Measurements from ENCODE around the gene VGLL4.
A peak's percentile ranks its signal among the peaks of the same experiment; 100 is the strongest.

The VGLL4 gene

DNA sequence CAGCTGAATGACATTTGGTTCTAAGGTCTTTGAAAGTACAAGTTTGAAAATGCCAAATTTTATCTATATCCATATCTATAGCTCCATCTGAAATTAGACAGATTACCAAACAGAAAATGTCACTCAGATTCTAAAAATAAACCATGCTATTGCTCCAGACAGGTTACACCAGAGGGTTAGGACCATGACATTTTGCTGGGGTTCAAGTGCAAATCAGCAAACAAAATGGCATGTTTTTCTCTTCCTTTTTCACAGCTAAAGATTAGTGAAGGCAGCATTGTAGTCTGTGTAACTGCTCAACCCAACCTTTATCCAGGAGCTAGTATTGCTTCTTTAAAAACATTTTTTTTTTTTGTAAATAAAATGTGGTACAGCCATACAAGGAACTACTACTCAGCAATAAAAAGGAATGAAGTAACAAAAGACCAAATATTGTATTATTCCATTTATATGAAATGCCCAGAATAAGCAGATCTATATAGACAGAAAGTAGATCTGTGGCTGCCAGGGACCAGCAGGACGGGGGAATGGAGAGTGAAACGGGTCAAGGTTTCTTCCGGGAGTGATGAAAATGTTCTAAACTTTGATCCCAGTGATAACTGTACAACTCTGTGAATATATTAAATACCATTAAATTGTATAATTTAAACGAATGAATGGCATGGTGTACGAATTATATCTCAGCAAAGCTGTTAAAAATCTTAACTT is 18.2 kb downstream of the VGLL4 start:
- DNase-seq = no peak

DNA sequence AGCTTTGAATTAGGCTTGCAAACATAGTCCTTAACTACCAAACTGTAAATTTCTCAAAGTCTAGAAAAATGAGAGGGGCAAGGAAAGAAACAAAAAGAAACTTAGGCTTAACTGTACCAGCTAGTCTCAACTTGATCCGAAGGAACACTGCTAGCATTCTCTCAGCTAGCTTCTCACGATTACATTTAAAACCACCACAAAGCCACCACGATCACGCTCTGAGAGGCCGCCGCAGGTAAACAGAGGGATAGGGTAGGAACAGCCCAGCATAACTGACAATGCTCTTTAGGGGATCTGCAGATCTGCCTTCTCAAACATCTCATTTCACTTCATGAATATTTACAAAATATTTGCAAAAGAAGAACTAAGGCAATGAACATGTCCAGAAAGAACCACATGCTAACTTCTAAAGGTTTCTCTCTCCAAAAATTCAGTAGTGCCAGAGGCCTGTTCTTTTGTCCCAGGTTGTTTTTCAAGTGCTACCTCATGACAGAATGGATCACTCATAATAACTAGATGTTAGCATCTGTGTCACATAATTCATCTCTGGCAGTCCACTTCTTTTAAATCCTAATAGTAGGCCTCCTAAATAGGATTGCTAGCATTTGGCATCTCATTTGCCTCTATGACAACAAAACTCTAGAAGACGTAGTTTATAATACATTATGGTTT is 18.9 kb downstream of the VGLL4 start:
- peak in 1 of 2 donors; percentile 24 for DNase-seq

DNA sequence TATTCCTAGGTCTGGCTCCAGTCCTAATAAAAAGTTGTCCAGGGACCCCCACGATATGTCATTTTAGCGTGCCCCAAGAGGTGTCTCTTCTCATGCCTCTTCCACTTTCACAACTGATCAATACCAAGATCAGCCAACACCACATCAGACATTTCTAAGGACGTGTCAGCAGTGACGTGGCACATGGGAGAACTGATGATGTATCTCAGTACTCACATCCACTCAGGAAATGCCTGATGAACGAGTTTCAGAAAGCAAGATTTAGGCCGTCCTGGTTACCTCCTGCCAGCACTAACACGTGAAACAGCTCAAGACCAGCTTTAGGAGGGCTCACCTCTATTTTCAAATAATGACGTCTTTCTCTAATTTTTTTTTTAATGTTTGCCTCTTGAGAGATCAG is 19.6 kb downstream of the VGLL4 start:
- peak; percentile 38 to 66 for DNase-seq

DNA sequence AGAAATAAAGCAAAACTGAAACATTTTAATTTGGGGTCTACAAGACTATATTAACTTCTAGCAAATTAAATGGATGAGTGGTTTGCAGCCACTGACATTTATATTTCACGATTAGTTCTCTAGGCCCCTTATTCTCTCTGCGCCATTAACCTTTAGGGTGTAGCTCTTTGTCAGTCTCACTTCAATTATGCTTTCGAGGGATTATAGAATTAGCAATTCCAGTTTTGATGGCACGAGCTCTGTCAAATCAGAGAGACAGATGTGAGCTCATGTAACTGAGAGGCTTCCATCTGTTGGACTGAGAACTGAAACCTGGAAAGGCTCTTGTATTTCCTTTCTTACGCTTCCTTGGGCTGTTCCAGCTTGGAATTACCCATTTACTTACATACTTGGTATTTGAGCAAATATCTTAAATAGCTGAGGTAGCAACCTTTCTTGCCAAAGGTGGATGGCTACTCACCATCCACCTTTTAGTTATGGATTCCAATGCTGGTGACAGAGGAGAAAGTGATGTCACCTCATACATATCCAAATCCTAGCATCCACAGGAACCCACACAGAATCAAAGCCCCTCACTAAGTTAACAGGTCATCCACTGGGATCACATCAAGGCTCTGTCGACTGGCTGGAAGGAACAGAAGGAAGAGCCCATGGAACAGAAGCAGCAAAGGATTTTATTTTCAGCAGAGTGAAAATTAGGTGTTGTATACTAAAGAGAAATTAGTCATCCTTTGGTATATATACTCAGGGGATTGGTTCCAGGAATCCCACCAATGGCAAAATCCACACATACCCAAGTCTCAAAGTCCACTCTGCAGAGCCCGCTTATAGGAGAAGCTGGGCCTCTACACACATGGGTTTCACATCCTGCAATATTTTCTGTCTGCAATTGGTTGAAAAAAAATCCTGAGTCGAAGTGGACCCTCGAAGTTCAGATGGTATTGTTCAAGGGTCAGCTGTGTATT is 20.8 kb downstream of the VGLL4 start:
- no peak for DNase-seq

DNA sequence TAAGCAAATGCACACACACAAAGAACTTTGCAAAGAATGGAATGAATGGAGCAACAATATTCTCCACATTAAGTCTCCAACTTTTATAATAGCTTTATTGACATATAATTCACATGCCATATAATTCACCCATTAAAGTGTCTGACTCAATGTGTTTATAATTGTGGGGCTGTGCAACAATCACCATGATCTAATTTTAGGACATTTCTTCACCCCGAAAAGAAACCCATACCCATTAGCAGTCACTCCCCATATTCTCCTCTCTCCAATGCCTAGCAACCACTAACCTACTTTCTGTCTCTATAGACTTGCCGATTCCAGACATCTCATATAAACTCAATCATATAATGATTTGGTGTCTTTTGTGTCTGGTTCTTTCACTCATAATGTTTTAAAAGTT is 22.6 kb downstream of the VGLL4 start:
- DNase-seq = no peak

DNA sequence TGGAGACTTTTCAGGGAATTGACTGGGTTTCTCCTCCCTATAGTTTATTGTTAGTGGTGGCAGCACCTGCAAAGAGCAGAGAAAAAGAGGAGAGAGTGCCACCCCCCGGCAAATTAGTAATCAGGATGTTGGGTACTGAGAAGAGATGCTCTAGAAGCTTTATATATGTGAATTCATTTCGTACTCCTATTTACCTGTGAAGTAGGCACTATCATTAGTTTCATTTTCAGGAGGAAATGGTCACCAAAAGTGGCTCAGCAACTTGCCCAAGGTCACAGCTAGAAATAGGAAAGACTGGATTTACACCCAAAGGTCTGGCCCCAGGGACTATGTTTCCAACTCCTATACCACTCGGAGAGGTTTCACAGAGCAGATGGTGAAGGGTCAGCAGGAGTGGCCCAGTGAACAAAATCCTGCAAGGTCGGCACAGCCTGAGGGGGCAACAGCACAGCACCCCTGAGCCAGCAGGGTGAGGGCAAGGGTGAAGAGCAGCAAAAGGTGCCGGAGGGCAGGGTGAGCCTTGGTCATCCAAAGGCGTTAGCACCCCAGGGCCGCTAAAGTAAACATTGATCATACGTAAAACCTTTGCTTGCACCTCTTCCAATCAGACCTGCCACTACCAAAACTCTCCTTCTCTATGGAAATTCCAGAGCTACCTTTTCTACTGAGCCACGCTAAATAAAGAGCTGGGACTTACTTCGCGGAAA is 23.6 kb downstream of the VGLL4 start:
- DNase-seq = no peak

DNA sequence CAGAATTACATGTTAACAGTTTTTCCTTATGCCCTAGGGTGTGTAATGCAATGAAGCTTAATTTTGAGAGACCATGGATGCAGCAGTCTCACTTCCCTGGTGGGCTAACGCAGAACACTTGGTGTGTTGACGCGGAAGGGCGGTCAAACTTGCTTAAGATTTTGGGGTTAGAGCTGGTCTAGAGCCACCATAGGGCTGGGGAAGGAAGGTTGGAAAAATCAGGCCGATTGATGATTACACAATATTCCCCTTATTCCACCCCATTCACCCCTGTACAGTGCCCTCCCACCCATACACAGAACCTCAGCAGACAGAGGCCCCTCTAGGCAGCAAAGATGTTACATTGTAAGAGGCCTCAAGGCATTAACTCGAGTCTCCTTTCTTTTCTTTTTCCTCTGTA is 24.3 kb downstream of the VGLL4 start:
- DNase-seq = no peak

DNA sequence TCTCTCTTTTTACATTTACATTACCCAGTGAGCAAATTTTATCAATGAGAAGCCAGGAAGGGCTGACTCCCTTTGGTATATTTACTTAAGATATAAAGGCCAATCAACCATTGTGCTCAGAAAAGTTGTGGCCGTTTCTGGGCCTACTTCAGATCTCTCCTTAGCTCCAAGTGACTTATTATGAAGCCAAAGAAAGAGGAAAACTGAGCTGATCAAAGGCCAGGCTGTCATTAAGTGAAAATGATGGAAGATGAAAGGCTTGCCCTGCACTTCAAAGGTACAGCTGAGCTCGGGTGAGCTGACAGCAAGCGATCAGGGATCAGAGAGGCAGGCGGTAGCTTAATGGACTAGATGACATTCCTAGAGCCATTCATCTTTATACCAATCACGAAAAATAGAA is 24.8 kb downstream of the VGLL4 start:
- DNase-seq = no peak

DNA sequence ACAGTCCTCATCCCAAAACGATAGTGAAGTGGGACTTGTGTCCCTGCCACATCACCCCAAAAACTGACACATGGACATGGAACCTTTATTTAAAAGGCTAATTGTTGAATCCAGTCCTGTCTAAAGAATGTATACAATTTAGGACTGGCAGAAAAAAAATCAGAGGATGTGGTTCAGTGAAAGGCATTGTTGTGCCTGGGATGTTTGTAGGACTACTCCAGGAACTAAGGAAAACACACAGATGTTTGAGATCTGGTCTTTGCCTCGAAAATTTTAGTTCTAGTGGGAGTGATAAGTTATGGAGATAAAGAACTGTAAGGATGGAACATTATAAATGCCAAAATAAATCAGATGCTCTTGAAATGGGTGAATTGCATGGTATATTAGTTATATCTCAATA is 27.2 kb downstream of the VGLL4 start:
- no peak for DNase-seq

DNA sequence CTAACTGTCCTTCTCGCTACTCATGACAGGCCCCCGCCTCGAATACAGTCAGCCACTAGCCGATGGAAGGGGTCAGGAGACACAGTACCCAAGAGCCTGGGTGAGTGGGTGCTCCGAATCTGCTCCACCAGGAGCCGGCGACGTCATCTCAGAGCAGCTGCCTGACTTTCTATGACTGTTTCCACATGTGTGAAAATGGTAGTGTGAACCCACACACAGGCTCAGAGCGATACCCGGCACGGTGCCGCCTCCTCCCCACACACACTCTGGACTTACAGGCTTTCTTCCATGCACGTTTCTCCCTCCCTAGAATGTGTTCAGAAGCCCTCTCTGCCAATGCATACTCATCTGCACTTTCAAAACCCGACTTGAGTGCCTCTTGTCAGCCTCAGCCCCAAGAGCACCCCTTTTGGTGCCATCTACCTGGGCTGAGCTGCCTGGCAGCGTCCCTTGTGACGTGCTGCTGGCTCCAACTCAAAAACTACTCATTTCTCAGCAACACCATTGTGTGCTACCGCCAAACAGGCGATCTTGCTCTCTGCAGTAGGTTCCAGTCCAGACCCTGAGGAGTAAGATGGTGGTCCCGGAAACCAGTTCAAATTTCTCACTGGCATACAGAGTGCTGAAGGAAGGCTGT is 29.7 kb downstream of the VGLL4 start:
- DNase-seq = no peak

DNA sequence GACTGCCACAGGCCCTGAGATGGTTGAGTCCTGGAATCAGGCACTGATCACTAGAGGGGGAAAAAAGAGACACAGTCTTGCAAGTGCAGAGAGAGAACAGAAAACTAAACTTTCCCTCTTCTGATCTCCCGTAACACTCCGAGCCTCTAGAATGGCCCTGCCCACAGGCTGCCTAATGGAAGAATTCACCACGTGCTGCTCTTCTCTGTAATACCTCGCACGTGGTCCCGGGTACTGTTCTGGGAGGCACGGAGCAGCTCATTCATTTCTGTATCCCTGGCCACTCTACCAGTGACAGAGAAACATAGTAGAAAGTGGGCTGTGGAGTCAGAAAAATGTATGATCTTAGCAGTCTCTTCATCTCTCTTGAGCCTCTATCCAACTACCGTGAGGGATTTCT is 30.4 kb downstream of the VGLL4 start:
- DNase-seq = no peak

DNA sequence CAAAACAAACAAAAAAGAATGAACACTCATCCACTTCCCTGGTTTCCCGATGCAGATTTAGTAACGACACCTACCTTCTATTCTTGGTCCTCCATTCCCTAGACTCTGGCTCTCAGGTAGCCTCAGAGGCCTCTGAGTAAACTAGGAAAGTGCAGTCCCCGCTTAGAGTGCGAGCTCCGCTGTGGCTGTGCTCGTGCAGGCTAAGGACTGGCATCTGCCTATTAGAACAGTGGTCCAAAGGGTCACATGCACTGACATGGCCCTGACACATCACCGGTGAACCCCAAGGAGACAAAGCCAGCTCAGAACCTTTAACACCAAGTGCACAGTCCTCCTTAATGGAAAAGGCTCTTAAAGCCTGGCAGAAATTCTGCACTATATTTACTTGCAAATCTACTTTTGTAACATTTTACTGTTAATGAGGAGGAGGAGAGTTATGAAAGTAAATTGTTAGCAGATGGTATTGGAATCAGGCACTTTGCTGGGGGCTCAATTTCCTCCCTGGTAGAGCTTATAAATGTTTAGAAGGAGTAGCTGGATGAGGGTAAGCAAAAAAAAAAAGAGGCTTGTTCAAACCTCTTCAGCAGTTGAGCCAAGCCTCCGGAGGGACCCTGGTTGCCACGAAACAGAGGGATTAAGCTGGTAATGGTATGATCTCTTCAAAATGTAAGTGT is 31.1 kb downstream of the VGLL4 start:
- DNase-seq = no peak

DNA sequence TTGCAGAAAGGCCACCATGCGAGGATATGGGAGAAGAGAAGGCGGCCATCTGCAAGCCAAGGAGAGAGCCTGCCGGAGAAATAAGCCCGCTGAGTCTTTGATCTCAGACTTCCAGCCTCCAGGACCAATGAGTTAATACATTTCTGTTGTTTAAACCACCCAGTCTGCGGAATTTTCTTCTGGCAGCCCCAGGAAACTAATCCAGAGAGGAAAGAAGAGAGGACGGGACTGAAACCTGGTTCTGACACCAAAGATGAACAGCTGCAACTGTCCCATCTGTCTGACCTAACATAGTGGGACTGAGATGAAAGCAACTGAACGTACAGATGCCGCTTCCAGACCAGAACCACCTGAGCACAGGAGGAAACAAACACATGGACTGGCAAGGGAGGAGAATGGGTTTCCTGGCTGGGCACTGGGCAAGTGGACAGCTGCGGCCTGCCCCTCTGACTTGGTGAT is 32.3 kb downstream of the VGLL4 start:
- no peak for DNase-seq

DNA sequence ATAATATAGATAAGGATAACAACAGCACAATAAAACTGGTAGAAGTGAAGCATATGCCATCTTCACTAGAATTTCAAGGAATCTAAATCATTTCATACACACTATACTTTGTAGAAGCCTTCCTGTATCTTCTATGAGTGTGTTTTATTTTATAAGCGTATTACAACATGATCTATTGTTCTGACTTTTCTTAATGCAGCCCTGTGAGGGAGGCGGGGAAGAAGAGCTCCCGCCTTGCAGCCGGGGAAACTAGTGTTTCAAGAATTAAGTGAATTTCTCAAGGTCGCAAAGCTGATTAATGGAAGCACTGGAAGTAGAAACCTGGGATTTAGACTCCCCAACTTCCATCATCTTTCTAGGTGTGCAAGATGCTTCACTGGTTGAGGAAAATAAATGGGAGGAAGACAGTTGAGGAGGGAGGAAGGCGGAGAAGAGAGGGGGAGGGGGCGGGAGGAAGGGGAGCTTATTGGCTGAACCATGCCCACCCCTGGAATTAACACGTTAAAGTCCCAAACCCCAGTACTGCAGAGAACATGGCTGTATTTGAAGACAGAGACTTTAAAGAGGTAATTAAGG is 32.9 kb downstream of the VGLL4 start:
- DNase-seq = no peak

DNA sequence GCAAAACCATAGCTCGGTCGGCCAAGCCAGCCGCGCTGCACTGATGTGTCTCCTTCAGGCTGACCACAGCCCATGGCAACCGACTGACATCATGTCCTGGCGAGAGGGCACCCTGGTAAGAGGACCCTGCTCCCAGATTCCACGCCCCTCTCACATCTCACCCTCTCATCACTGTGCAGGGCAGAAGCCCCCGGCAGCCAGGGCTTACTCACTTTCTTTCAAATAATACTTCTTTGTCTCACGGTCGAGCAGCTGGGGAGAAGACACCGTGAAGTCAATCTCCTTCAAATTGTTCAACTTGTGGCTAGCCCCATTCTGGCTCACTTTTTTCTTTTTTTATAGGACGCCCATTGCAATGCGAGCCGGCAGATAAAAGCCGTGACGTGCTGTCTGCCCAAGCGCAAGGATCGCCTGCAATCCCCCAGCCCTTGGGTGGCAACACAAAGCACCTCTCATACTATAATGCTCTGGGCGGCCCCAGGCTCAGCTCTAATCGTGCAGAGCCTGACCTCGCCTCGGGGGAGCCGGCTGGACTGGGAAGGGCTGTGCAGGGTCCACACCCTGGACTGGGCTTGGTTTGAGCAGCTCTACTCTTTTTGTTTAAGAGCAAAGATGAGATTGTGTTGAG is 33.6 kb downstream of the VGLL4 start:
- DNase-seq = no peak

DNA sequence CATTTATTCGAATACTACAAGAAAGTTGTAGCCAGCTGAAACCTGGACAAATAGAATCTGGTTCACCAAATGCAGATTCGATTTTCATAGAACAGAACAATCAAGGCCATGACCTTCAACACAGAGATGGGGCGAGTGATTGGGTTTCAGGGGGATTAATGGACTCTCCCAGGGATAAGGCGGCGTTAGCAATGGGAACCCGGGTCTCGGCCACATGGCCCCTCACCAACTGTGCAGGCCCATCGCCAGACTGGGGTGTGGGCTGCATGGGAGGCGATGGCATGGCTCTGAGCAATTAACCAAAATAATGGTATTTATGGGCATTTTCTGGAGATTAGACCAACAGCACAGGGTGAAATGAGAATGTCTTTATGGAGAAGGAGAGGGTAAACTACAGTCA is 34.2 kb downstream of the VGLL4 start:
- DNase-seq = no peak

DNA sequence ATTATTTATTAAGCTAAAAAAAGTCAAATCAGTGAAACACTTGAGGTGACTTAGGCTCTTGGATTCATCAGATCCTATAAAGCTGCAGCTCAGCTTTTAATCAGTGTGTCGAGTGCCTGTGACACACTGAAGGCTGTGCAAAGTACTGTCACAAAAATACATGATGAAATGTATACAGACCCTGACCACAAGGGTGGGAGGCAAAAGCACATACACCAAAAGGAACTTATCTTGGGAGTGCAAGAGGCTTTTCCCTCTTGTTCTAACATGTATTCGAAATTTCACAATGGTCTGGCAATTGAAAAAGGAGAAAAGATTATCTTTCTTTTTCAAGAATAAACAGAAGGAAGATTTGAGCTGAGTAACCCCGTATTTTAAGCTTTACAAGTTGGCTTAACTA is 35.9 kb downstream of the VGLL4 start:
- no peak for DNase-seq

DNA sequence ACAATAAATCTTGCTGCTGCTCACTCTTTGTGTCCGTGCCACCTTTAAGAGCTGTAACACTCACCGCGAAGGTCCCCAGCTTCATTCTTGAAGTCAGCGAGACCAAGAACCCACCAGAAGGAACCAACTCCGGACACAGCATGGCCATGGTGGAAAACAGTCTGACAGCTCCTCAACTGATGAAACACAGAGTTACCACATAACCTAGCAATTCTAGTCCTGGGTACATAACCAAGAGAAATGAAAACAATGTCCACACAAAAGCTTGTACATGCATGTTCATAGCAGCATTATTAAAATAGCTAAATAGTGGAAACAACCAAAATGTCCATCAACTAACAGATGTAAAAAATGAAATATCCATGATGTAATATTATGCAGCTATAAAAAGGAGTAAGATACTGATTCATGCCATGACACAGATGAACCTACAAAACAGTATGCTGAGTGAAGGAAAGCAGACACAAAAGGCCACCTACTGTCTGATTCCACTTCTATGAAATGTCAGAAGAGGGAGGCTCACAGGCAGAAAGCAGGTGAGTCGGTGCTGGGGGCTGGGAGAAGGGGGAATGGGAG is 36.8 kb downstream of the VGLL4 start:
- DNase-seq = no peak

DNA sequence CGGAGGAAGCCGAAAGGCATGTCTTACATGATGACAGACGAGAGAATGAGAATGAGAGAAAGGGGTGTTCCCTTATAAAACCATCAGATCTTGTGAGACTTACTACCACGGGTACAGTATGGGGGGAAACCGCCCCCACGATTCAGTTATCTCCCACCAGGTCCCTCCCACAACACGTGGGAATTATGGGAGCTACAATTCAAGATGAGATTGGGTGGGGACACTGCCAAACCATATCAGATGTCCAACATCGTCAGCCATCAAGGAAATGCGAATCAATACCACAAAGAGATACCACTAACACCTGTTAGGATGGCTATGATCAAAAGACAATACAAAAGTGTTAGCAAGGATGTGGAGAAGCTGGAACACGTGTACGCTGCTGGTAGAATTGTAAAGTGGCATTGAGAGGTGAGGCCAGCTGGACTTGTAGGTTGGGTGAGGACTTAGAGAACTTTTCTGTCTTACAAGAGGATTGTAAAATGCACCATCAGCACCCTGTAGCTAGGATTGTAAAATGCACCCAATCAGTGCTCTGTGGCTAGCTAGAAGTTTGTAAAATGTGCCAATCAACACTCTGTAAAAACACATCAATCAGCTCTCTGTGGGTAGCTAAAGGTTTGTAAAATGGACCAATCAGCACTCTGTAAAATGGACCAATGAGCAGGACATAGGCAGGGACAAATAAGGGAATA is 37.5 kb downstream of the VGLL4 start:
- DNase-seq = no peak

DNA sequence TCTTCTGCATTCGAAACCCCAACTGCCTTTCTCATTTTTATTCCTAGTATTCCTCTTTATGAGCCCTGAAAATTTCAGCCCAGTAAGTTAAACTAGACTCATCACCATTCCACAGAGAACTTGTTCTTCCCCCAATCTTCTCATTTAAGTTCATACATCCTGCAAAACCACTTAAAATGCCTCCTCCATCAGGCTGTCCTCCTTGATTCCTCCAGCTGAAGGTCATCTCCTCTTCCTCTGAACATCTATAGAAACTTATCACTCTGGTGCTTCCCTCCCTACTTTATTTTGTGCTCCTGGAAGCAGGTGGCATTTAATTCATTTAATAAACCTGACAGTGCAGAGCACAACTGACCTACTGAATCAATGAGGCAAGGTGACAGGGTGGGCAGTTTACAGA is 38.3 kb downstream of the VGLL4 start:
- DNase-seq = no peak

Measured in CD4-positive, alpha-beta T cell treated with Interferon alpha-2 for 1 hour (primary cell).